ENCODE measurements around the gene NRXN3.

NRXN3 gene

GRCh38 chr14:78764240-78764639 lies 594.1 kb downstream of the NRXN3 start:
- H3K4me3 ChIP-seq (ENCODE audit: low read depth, low read length), result no peak overlapping the region
- no peak for TF ChIP-seq CTCF (IDR thresholded peaks at IDR 0.05; ENCODE audit: low read depth, low read length)

GRCh38 chr14:78764645-78765044 lies 594.5 kb downstream of the NRXN3 start:
- no peak for TF ChIP-seq CTCF (IDR thresholded peaks at IDR 0.05; ENCODE audit: low read depth, low read length)
- H3K4me3 ChIP-seq (ENCODE audit: low read depth, low read length), result no peak overlapping the region

- H3K4me3 ChIP-seq (ENCODE audit: low read depth, low read length), result no peak overlapping the region
- no peak for TF ChIP-seq CTCF (IDR thresholded peaks at IDR 0.05; ENCODE audit: low read depth, low read length)
Observed at GRCh38 chr14:78767436-78767835, 597.3 kb downstream of the NRXN3 start.

GRCh38 chr14:78782551-78782950 lies 612.4 kb downstream of the NRXN3 start:
- TF ChIP-seq CTCF (IDR thresholded peaks at IDR 0.05; ENCODE audit: low read depth, low read length), result no peak
- H3K4me3 ChIP-seq (ENCODE audit: low read depth, low read length), result no peak overlapping the region

- no peak for TF ChIP-seq CTCF (IDR thresholded peaks at IDR 0.05; ENCODE audit: low read depth, low read length)
- no peak overlapping the region for H3K4me3 ChIP-seq (ENCODE audit: low read depth, low read length)
Observed at GRCh38 chr14:78785265-78785664, 615.1 kb downstream of the NRXN3 start.

GRCh38 chr14:78788467-78789360 lies 618.5 kb downstream of the NRXN3 start:
- no peak for TF ChIP-seq CTCF (IDR thresholded peaks at IDR 0.05; ENCODE audit: low read depth, low read length)
- no peak overlapping the region for H3K4me3 ChIP-seq (ENCODE audit: low read depth, low read length)

GRCh38 chr14:78790271-78790670 lies 620.1 kb downstream of the NRXN3 start:
- H3K4me3 ChIP-seq (ENCODE audit: low read depth, low read length), result no peak overlapping the region
- TF ChIP-seq CTCF (IDR thresholded peaks at IDR 0.05; ENCODE audit: low read depth, low read length), result no peak

Measured in WI38 (cell line).